GM08714 (cell line): ENCODE data around the gene FAM156A.
"Not testable (repeated sequence)": the region's sequence is repeated elsewhere in the genome, so short reads cannot be mapped to it uniquely, and the experiment has no call there.

Experiments used
- H3K4me3 ChIP-seq: fragments of 200-500 bp; sonication (Bioruptor generic); 2 replicates; pipeline ENCODE4 v1.5.1; 2014; ENCODE audit warnings: mild to moderate bottlenecking, low read length, inconsistent platforms
- ZNF274 ChIP-seq: IDR thresholded peaks from 2 replicates; pipeline ENCODE4 v1.6.1; 2012; ENCODE audit warnings: mild to moderate bottlenecking, low read depth, low read length

The FAM156A gene, protein sequence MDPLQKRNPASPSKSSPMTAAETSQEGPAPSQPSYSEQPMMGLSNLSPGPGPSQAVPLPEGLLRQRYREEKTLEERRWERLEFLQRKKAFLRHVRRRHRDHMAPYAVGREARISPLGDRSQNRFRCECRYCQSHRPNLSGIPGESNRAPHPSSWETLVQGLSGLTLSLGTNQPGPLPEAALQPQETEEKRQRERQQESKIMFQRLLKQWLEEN

DNA sequence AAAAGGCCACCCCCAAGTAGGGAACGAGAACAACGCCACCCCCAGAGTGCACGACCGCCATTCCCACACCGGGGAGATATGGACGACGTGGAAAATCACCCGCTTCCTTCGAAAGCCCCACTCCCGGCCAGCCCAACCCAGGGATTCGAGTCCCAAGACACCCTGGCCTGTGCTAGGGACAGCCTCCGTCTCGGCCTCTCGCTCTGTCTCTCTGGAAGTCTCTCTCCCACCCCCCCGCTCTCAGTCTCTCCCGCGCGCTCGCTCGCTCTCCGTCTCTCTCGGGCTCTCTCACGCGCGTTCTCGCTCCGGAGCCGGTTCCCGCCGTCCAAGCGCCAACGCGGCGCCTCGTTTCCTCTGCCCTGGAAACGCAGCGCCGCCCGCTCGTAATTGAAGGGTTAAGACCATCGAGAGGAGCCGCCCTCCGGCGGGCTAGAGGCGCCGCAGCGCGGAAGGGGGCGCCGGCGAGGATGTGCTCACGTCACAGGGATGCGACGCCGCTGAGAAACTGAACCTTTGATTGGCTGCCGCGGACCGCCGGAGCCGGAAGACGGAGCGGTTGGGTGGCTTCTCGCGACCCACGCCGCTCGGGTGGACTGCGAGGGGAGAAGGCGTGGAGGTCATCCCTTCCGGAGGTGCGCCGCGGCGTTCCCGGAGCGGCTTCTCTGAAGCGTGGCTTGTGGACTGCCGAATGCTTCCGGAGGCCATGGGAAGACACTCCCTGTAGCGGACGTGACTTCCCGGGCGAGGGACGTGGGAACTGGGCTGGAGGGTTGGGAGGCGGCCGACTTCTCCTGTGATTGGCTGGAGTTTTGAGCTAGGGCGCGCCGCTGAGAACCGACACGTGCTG is at the start of gene FAM156A:
TSS of gene FAM156A (minus strand) at position 406 of the 847 bp plus-strand sequence. CDS start 9,930 bp downstream, outside the sequence.
- H3K4me3 ChIP-seq = not testable (repeated sequence)

DNA sequence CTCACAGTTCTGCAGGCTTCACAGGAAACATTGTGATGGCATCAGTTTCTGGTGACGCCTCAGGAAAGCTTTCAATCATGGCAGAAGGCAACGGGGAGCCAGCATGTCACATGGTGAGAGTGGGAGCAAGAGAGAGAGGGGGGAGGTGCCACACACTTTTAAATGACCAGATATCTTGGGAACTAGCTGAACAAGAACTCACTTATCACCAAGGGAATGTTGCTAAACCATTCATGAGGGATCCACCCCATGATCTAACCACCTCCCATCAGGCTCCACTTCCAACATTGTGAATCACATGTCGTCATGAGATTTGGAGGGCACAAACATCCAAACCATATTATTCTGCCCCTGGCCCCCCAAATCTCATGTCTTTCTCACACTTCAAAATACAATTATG is 47.0 kb upstream of the FAM156A start:
- H3K4me3 ChIP-seq = no peak overlapping the region
- TF ChIP-seq ZNF274 = no peak

- TF ChIP-seq ZNF274 = no peak
- H3K4me3 ChIP-seq = no peak overlapping the region
These were observed 46.5 kb upstream of the FAM156A start for GRCh38 chrX:53004811-53005210.

DNA sequence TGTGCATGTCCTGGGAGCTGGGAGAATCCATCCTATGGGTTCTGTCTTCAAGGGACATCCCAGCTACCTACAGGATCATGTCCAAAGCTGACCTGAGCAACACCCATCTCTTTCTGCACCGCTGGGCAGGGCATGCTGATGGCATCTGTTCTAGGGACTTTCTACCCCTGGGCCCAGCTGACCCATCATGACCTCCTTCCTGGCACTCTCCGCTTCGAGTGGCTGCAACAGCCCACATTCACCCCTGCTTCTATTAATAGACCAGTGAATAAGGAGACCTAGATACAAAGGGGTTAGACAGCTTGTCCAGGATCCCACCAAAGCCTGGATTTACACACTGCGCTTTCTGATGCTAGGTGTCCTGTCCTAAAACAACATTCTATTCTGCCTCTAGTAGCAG is 45.7 kb upstream of the FAM156A start:
- no peak for TF ChIP-seq ZNF274

DNA sequence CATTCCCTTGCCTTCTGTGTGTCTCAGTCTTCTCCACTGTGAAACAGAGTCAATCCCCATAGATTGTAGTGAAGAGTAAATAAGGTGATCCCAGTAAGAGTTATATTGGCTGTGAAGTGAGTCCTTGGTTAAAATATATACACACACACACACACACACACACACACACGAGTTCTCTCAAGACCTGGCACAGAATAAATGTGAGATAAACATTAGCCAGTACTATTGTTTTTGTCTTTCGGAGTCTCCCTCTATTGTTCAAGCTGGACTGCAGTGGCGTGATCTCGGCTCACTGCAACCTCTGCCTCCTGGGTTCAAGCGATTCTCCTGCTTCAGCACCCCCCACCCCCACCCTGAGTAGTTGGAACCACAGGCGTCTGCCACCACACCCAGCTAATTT is 44.8 kb upstream of the FAM156A start:
- no peak overlapping the region for H3K4me3 ChIP-seq
- no peak for TF ChIP-seq ZNF274

More for the DNA sequence above, 45.7 kb upstream of the FAM156A start:
- no peak overlapping the region for H3K4me3 ChIP-seq

DNA sequence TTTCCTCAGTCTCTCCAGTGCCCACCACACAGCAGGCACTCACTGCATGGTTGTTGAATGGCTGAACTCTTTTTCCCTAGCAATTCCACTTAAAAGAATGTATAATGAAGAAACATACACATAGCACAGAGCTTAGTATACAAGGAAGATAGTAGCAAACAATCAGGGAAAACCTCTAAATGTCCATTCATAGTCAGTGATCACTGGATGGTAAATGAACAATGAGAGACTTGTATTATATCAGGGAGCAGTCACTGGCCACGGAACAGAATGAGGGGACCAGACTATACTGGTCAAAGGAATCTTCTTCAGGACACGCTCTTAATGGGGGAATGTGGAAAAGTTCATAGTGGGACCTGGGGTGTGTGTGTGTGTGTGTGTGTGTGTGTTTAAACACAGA is 43.6 kb upstream of the FAM156A start:
- no peak for TF ChIP-seq ZNF274
- no peak overlapping the region for H3K4me3 ChIP-seq

DNA sequence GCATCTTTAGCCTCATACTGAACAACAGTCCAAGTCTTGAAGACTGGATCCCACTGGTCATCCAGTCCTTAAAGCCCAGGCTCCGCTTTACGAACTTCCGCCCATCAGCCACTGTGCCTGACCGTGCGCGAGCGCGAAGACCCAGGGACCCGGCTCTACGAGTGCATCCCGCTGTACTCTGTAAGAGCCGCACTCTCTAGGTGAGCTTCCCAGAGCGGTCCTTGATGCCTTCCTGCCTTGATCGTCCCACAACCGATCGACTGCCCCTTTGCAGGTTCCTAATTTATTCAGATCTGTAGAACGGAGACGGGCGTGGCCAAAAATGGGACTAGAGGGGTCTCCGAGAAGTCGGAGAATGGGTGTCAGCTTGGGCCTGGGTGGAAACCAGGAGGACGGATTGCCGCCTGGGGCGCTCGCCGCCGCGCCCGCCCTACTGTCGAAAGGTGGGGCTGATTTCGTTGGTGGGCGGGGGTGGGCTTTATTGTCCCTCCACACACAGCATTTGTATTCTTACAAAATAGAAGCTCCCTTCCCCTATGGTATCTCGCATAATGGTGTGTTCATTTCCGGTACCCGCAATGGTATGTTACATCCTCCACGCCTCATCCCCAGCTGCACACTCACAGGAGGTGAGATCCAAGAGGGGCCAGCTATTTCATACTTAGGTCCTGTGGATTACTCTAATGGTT is 42.3 kb upstream of the FAM156A start:
- no peak for TF ChIP-seq ZNF274
- H3K4me3 ChIP-seq = no peak overlapping the region; the same call in 1 of the 2 replicates

- H3K4me3 ChIP-seq = peak overlapping the region; percentile 61; the same call in 1 of the 2 replicates
- TF ChIP-seq ZNF274 = no peak
These were observed 37.6 kb upstream of the FAM156A start for GRCh38 chrX:52995987-52996331.

DNA sequence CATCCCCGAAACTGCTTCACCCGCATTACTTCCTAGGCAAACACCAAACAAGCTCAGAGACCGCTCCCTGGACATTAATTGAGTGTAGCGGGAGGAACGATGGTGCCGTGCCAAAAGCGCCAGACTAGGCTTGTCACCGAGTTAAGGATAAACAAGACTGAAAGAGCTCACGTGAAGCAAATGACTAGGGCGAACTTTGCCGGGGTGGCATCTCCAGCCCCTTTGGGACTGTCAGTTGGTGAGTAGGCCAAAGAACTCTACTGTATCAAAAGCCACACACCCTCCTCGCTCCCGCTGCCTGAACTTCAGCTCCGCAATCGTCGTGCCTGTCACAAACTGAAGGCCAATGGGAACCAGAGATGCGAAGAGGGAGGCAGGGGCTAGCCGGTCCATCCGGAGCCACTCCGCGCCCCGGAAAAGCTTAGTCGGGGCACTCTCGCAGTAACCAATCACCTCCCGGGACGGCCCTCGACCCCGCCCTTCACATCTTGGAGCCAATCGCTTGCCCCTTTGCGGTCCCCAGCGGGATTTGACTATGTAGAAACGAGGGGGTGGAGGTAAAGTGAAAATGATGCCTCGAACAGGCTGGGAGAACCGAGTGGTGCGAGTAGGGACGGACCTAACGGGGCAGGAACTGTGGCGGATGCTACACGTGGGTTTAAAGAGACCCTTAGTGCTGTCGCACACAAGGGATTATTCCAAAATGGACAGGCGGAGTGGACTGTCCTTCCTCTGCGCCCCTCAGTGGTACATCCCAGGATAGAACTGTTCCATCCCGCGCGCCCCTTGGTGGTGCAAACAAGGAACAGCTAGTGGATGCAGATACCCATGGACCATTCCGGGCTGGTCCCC is 37.0 kb upstream of the FAM156A start:
- no peak for TF ChIP-seq ZNF274
- H3K4me3 ChIP-seq = peak overlapping the region; percentile 84

GRCh38 chrX:52990848-52991247 is 32.5 kb upstream of the FAM156A start:
- no peak for TF ChIP-seq ZNF274
- H3K4me3 ChIP-seq = no peak overlapping the region

DNA sequence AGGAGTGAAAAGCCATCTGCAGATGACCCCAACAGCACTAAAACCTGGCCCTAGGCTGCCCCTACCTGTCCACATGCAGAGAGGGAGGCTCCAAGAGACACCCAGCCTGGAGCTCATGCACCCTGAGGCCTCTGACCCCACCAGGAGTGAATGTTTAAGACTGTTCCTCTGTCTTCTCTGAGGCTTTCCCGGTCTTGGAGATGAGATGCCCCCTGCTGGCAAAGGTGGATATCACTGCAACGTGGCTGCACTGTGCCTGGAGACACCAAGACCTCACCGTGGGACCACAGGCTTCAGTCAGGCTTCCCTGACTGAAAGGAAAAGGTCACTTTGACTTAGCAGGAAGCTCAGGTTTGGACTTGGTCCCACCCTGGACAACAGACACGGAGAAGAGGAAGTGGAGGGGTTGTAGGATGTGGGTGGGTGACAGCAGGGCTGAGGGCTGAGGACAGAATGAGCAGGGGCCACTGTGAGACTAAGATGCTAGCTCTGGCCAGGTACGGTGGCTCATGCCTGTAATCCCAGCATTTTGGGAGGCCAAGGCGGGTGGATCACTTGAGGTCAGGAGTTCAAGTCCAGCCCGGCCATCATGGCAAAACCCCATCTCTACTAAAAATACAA is 31.8 kb upstream of the FAM156A start:
- not testable (repeated sequence) for H3K4me3 ChIP-seq

DNA sequence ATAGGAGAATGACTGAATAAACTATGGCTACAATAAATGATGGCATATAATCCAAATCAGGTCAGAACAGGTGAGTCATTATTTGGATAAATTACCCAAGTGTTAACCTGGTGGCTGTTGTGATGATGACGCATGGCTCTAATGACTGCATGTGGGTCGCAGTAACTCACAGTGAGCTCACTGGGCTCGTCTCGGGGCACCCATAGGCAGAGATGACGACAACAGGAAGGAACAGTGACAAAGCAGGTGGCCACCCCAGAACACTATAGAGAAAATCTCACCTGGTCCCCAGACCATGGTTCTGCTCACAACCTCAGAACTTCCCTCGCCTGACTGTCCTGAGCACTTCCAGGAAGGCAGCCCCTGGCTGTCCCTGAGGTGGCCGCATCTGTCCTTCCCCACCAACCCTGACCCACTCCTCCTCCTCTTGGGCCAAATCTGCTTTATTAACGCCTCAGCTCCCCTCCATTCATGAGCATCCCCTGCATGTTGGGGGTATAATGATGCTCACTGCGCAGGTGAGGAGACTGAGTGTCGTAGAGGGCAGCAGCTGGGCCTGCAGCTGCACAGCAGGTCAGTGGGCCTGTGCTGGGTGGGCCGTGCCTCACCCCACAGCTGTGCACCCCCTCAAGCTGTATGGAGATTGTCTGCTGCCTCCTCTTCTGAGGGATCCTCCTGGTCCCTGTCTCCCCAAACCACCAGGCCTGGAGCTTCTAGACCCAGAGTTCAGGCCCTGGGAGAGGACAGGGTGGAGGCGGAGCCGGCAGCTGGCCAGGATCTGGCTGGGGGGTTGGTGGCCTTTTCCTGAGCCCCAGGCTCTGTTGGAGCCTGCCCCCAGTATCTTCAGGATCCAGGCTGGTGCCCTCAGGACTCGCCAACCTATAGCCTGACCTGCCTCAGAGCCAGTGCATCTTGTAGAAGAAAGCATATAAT is 30.9 kb upstream of the FAM156A start:
- no peak for TF ChIP-seq ZNF274

More for the DNA sequence above, 30.9 kb upstream of the FAM156A start:
- no peak overlapping the region for H3K4me3 ChIP-seq
